SU-DHL-6 (cell line): ENCODE results near the gene ZHX3.

ENCODE experiments used
- H2AFZ ChIP-seq: fragments of 200-600 bp; sonication (generic); 2 replicates; pipeline ENCODE4 v1.6.1; 2014; ENCODE audit warnings: low read depth, mild to moderate bottlenecking, moderate library complexity, mixed read lengths, antibody characterized with exemption, low read length; ENCODE audit not compliant: severe bottlenecking
- H3F3A ChIP-seq: fragments of 200-600 bp; shearing (Covaris generic); 2 replicates; pipeline ENCODE4 v1.6.0; 2016; ENCODE audit warnings: antibody characterized with exemption, mild to moderate bottlenecking; ENCODE audit not compliant: insufficient read depth
- H3K27ac ChIP-seq: fragments of 200-600 bp; sonication (generic); 2 replicates; pipeline ENCODE4 v1.5.1; 2016; ENCODE audit warnings: low read depth, mild to moderate bottlenecking, low read length, moderate library complexity, mixed read lengths
- H3K27me3 ChIP-seq: fragments of 200-600 bp; sonication (generic), shearing (Covaris generic); 2 replicates; pipeline ENCODE4 v1.6.0; 2014; ENCODE audit warnings: mild to moderate bottlenecking, low read length
- H3K36me3 ChIP-seq: fragments of 200-600 bp; sonication (generic); 2 replicates; pipeline ENCODE4 v1.6.1; 2014; ENCODE audit warnings: mild to moderate bottlenecking, low read length, mixed read lengths
- H3K4me2 ChIP-seq: fragments of 300-600, 200-600 bp; shearing (Covaris generic), sonication (generic); 2 replicates; pipeline ENCODE4 v1.6.0; 2014; ENCODE audit warnings: low read length, low read depth, mild to moderate bottlenecking; ENCODE audit not compliant: poor library complexity, severe bottlenecking
- H3K4me3 ChIP-seq: fragments of 200-600 bp; sonication (generic); 2 replicates; pipeline ENCODE4 v1.5.1; 2014; ENCODE audit warnings: antibody characterized with exemption, low read length, mild to moderate bottlenecking, mixed read lengths; ENCODE audit not compliant: insufficient read depth, poor library complexity, severe bottlenecking
- H3K79me2 ChIP-seq: fragments of 200-600 bp; sonication (generic); 2 replicates; pipeline ENCODE4 v1.6.1; 2014; ENCODE audit warnings: mild to moderate bottlenecking, low read length, moderate library complexity; ENCODE audit not compliant: insufficient read depth
- H3K9ac ChIP-seq: fragments of 200-600 bp; sonication (generic); 2 replicates; pipeline ENCODE4 v1.7.0; 2014; ENCODE audit warnings: mild to moderate bottlenecking, low read length
- H3K9me2 ChIP-seq: fragments of 200-600 bp; sonication (generic); replicated peaks from 2 replicates; pipeline ENCODE4 v1.6.1; 2014; ENCODE audit warnings: low read length; ENCODE audit not compliant: insufficient read depth
- H3K9me3 ChIP-seq: fragments of 200-600 bp; sonication (generic); 2 replicates; pipeline ENCODE4 v1.6.1; 2014; ENCODE audit warnings: low read length, mixed read lengths; ENCODE audit not compliant: insufficient read depth
- H4K20me1 ChIP-seq: fragments of 200-600 bp; sonication (generic); 2 replicates; pipeline ENCODE4 v1.6.1; 2014; ENCODE audit warnings: low read depth, mild to moderate bottlenecking, antibody characterized with exemption, low read length, moderate library complexity, mixed read lengths
- EZH2phosphoT487 ChIP-seq: fragments of 200-600 bp; sonication (generic), shearing (Covaris generic); conservative IDR thresholded peaks from 2 replicates; pipeline ENCODE4 v1.6.1; 2018; ENCODE audit warnings: mild to moderate bottlenecking, antibody characterized with exemption, low read length, moderate library complexity, mixed read lengths
- TF ChIP-seq, protein P1 (sequence below): fragments of 200-600 bp; sonication (generic); IDR thresholded peaks from one replicate; pipeline ENCODE4 v1.5.1; 2017; ENCODE audit warnings: antibody characterized with exemption, mild to moderate bottlenecking, low read length, moderate library complexity; ENCODE audit not compliant: insufficient read depth, poor library complexity, severe bottlenecking

The ZHX3 gene

DNA sequence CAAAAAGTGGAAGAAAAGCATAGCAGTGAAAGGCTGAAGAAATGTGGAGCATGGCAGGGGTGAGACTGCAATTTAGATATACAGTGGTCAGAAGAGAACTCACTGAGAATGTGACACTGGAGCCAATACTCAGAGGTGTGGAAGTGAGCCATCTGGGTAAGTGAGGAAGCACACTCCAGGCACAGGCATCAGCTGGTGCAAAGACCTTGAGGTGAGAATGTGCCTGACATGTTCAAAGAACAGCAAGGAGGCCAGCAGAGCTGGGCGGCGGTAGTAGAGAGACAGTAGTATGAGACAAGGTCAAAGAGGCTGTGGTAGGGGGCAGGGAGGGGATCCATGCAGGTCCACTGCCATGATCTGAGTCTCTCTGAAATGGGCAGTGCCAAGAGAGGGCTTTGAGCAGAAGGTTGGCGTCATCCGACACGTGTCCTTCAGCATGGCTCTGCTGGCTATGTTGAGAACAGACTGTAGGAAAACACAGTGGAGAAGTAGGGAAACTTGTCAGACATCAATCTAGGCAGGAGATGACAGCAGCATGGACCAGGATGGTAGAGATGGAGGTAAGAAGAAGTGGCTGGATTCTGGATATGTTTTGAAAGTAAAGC is 95.8 kb downstream of the ZHX3 start:
- Histone ChIP-seq H3K4me2 (no peak overlapping the region), H3K27ac (no peak overlapping the region), H4K20me1 (no peaks in the 10 kb centered on the region), H3F3A (no peaks in the 10 kb centered on the region), H3K27me3 (no peaks in the 10 kb centered on the region), H3K9me2 (no peaks in the 10 kb centered on the region), H3K9me3 (no peaks in the 10 kb centered on the region), H3K36me3 (no peaks in the 10 kb centered on the region), H2AFZ (no peak overlapping the region), H3K79me2 (no peaks in the 10 kb centered on the region), H3K9ac (no peak overlapping the region), H3K4me3 (no peak overlapping the region)
- TF ChIP-seq, protein P1, sequence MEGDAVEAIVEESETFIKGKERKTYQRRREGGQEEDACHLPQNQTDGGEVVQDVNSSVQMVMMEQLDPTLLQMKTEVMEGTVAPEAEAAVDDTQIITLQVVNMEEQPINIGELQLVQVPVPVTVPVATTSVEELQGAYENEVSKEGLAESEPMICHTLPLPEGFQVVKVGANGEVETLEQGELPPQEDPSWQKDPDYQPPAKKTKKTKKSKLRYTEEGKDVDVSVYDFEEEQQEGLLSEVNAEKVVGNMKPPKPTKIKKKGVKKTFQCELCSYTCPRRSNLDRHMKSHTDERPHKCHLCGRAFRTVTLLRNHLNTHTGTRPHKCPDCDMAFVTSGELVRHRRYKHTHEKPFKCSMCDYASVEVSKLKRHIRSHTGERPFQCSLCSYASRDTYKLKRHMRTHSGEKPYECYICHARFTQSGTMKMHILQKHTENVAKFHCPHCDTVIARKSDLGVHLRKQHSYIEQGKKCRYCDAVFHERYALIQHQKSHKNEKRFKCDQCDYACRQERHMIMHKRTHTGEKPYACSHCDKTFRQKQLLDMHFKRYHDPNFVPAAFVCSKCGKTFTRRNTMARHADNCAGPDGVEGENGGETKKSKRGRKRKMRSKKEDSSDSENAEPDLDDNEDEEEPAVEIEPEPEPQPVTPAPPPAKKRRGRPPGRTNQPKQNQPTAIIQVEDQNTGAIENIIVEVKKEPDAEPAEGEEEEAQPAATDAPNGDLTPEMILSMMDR: no peak
- no peak for TF ChIP-seq EZH2phosphoT487

DNA sequence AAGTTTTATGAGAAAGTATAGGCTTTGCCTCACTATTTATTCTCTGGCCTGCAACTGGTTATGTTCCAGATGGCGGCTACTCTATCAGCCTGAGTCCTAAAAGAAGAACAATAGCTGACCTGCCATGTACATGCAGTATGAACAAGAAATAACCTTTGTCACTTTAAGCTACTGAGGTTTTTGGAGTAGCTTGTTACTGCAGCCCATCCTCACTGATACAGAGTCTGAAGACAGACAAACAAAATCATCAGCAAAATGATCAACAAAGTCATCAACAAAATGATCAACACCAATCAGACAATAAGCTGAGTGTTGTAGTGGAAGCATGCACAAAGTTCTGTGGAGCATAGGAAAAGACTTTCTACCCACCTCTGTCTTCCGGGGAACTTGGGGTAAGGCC is 97.7 kb downstream of the ZHX3 start:
- H3K9me2 ChIP-seq: no peaks in the 10 kb centered on the region
- H4K20me1 ChIP-seq: no peaks in the 10 kb centered on the region
- no peaks in the 10 kb centered on the region for H3F3A ChIP-seq
- H2AFZ ChIP-seq: no peak overlapping the region
- no peak overlapping the region for H3K4me2 ChIP-seq
- H3K27ac ChIP-seq: no peak overlapping the region
- no peak overlapping the region for H3K4me3 ChIP-seq
- TF ChIP-seq, protein P1: no peak
- no peak for TF ChIP-seq EZH2phosphoT487
- H3K36me3 ChIP-seq: no peaks in the 10 kb centered on the region
- no peaks in the 10 kb centered on the region for H3K27me3 ChIP-seq
- H3K9me3 ChIP-seq: no peaks in the 10 kb centered on the region
- H3K9ac ChIP-seq: no peak overlapping the region
- H3K79me2 ChIP-seq: no peaks in the 10 kb centered on the region

DNA sequence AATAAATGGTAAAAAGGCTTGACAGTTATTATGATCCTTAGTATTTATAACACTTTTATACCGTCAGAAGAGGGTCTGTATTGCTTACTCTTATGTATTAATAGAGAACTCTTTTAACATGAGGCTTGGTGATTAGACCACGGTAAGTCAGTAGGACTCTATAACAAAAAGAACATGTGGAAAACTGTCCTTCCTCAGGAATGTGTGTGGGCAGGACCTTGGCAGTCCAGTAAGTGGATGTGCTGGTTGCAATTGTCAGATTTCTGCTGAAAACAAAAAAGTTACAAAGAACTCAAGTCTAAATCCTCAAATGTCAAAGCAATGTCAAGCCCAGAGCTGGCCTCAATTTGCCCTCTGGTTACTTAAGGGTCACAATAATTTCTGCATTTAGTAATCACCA is 99.1 kb downstream of the ZHX3 start:
- Histone ChIP-seq H4K20me1 (no peaks in the 10 kb centered on the region), H3K36me3 (no peaks in the 10 kb centered on the region), H3K9ac (no peak overlapping the region), H3K79me2 (no peaks in the 10 kb centered on the region), H3K27ac (no peak overlapping the region), H3K27me3 (no peaks in the 10 kb centered on the region), H3K4me3 (no peak overlapping the region), H2AFZ (no peak overlapping the region), H3K4me2 (no peak overlapping the region), H3K9me3 (no peaks in the 10 kb centered on the region), H3F3A (no peaks in the 10 kb centered on the region), H3K9me2 (no peaks in the 10 kb centered on the region)
- TF ChIP-seq EZH2phosphoT487: no peak
- TF ChIP-seq, protein P1: no peak
